Measurements from ENCODE around the gene LMF1. TPM values are rescaled to one million over a fixed set of nuclear protein-coding genes. Genes with fewer than 3 reads are reported as not detected.

LMF1 gene
- total and polyA plus RNA-seq, 2 of the 8 experiments (the other 6 are each of a cell fraction or from before 2014, with no cell fraction given): 3.5 to 9.1 TPM

- TF ChIP-seq CHD7 (IDR thresholded peaks at IDR 0.05; ENCODE audit: insufficient replicate concordance, low read length): no peak
- TF ChIP-seq TEAD4 (IDR thresholded peaks at IDR 0.05; ENCODE audit: low read depth, low read length): no peak
Observed at GRCh38 chr16:845351-845745, 125.4 kb downstream of the LMF1 start (continued).

All from H1 (cell line).